ENCODE measurements around the gene SETD3. TPM values are rescaled to one million over a fixed set of nuclear protein-coding genes. Genes with fewer than 3 reads are reported as not detected.

Gene SETD3
- 10 to 100 TPM; 54.3 to 56.8 TPM for total RNA-seq

DNA sequence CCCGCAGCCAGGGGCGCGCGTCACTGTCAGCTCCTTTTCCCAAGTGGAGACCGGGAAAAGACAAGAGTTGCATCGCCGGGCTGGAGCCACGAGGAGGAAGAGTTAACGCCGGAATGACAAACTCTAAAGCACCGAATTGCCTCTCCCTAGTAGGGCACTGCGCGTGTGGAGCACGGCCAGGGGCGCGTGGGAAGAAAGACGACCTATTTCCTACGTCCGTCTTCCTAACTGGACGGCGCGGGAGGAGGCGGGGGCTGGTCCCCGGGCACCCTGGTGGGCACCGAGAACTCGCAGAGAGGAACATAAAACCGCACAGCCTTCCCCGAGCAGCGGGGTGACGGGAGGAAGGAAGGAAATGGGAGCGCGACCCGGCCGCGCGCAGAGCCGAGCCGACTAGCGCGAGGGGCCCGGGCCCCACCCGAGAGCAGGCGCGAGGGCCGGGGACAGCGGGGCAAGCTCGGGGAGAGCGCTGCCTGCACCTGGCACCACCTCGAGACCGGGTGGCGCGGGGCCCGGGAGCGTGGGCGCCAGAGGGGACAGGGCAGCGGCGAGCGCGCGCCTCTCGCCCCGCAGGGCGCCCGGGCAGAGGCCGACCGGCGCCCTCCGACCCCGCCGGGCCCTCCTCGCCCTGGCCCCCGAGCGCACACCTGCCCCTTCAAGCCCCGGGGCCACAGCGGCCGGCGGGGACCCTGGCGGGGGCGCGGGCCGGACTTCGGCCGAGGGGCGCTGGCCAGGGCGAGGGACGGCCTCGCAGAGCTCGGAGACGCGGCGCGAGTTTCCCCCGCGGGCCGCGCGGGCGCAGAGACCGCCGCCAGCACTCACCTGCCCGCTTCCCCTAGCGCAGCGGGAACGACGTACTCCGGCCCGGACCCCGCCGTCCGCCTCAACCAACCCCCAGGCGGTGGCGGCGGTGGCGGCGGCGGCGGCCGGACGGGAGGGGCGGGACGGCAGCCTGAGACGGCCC lies at the start of gene SETD3:
Gene SETD3 (minus strand): TSS at position 954 of the 964 bp plus-strand sequence. CDS start 15,054 bp downstream, outside the sequence.
- Mint-ChIP-seq H3K36me3 (no peaks in the 10 kb centered on the region), H3K4me1 (ENCODE audit: low read depth) (peaks cover 50% of the 10 kb centered on the region), H3K27ac (peak within 1 kb of the TSS; percentile 94), H3K4me3 (peak within 1 kb of the TSS; percentile 97), H3K9me3 (no peaks in the 10 kb centered on the region), H3K27me3 (no peaks in the 10 kb centered on the region)
- DNase-seq = peak; percentile 52
- POLR2A ChIA-PET = interaction anchor here (0.6 to 1.4 kb wide), 11 partner anchors 8 to 491 kb away, joined by 3 to 13 read pairs (median 3); partner anchors contain the start of genes CCDC85C and CYP46A1
- intact Hi-C loops (cut with micrococcal nuclease) = loop anchor here (2.0 to 5.0 kb wide), 4 partner anchors 43 to 1293 kb away; partner anchors contain the start of gene YY1
- CTCF ChIA-PET = interaction anchor here (0.8 to 3.2 kb wide), 3 partner anchors 64 to 794 kb away, joined by 3 to 10 read pairs (median 3); no protein-coding TSS in a partner anchor

DNA sequence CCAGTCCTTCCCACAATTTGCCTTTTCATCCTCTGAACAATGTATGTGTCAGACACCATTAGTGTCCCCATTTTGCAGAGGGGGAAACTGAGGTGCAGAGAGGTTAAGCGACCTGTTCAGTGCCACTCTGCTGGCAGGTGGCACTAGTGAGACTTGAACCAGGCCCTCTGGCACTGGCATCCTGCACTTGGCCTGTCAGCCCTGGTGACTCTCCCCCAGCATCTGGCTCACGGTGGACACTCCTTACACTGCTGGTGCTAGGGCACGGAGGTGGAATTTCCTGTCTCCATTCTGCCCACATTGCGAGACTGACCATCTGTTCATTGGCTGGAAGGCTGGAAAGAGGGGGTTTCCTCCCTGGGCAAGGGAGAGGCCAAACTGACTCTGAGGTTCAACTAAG lies 49.2 kb upstream of the SETD3 start:
- Mint-ChIP-seq H3K36me3 (no peaks in the 10 kb centered on the region), H3K27ac (no peak overlapping the region), H3K4me1 (ENCODE audit: low read depth) (peaks cover 10% of the 10 kb centered on the region), H3K4me3 (no peak overlapping the region), H3K9me3 (no peaks in the 10 kb centered on the region), H3K27me3 (no peaks in the 10 kb centered on the region)
- ChIA-PET POLR2A (no interaction called here), CTCF (no interaction called here)
- DNase-seq = no peak
- intact Hi-C loops (cut with micrococcal nuclease) = no loop called here

DNA sequence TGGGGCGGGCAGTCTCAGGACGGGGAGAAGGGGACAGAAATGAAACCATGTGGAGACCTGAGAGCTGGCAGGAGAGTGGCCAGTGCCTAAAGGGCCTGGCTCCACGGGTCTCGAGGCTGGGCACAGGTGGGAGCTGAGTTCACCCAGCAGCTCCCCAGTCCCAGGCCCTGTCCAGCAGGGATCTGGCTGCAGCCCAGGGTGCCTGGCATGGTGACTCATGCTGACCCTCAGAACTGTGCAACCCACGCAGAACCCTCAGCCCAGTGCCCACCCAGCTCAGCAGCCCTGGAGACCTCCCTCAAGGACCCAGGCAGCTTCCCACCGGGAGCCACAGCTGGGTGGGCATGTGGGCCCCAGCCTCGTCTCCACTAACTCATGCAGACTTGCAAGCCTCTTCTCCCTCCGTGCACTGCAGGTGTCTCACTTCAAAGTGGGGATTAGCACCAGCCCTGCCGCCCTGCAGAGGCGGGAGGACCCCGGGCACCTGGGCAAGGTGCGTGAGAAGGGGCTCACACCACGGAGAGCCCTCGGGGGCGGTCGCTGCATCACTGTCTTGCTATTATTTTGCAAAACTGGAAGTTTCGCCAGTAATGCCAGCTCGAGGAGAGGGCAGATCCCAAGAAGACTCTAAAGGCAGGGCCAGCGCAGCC lies 46.9 kb upstream of the SETD3 start:
- Mint-ChIP-seq H3K36me3 (no peaks in the 10 kb centered on the region), H3K27ac (no peak overlapping the region), H3K27me3 (no peaks in the 10 kb centered on the region), H3K4me3 (no peak overlapping the region), H3K4me1 (ENCODE audit: low read depth) (peaks cover 15% of the 10 kb centered on the region), H3K9me3 (no peaks in the 10 kb centered on the region)
- ChIA-PET CTCF (no interaction called here), POLR2A (no interaction called here)
- intact Hi-C loops (cut with micrococcal nuclease) = no loop called here
- DNase-seq = no peak

DNA sequence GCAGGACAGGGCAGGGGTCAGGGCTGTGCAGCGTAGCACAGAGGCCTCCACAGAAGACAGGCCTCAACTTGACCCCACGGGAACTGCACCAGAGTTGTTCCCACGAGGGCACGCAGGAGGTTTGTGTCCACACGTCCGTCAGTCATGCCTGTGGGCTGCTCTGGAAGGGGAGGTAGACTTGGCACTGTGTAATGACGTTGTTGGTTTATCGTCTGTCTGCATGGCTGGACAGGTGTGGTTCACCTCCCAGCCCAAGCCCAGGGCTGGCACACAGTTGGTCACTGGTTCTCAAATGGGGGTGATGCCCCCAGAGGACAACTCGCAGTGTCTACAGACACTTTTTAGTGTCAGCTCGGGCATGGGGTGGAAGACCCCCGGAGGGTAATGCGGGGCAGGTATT lies 46.4 kb upstream of the SETD3 start:
- Mint-ChIP-seq H3K27ac (no peak overlapping the region), H3K9me3 (no peaks in the 10 kb centered on the region), H3K4me3 (no peak overlapping the region), H3K36me3 (no peaks in the 10 kb centered on the region), H3K27me3 (no peaks in the 10 kb centered on the region), H3K4me1 (ENCODE audit: low read depth) (peaks cover 15% of the 10 kb centered on the region)
- intact Hi-C loops (cut with micrococcal nuclease) = no loop called here
- POLR2A ChIA-PET = no interaction called here
- CTCF ChIA-PET = no interaction called here
- DNase-seq = no peak

DNA sequence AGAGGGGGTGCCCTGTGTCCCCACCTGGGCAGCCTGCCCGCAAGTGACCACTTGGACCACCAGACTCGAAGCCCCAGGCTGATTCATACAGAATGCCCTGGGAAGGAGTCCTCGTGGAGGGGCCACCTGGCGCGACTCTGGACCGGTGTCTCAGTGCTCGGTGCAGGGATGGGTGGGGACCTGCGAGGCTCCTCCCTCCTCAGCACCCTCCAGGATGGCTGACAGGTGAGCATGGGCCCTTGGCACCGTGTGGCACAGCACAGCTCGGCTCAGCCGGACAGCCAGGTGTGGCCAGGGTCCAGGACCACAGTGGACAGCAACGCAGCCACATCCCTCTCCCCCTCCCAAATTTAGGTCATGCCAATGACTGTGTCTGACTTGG lies 45.0 kb upstream of the SETD3 start:
- intact Hi-C loops (cut with micrococcal nuclease) = no loop called here

DNA sequence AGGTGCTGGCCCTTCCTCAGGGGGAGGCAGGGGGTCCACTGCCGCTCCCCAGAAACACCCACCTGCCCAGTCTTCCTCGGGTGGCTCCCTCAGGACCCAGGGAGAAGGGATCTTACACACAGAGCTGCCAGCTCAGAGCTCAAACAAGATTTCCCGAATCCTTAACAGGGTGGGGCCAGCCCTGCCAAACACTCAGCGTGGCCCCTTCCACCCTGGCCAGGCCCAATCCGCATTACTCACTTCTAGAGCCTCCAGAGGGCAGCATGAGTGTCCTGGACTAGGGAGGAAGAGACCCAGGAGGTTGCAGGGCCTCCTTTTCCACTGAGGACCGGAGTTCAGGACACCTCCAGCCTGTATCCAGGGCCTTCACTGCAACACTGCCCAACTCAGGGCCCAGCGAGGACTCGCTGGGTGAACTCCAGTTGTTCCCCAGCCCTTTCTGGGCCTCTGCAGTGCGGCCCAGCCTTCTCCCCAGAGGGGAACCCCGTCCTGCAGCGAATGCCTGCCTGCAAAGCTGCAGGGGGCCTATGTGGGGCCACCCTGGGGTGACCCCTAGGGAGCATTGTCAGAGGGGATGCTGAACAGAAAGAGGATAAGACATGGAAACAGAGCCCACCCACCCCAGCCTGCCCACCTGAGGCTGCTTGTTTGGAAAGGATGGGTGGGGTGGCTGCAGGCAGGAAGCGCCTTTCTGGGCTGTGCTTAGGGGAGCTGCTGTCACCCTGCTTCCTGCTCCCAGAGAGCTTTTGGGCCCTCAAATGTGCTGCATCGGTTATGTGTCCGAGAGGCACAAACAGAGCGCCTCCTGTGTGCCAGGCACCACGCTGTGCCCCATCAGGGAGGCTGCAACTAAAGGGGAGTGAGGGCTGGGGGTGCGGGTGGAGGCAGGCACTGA lies 44.4 kb upstream of the SETD3 start:
- peaks cover 15% of the 10 kb centered on the region for H3K4me1 Mint-ChIP-seq (ENCODE audit: low read depth)
- no peak overlapping the region for H3K4me3 Mint-ChIP-seq
- ChIA-PET CTCF (interaction anchor here (0.7 to 1.1 kb wide), 3 partner anchors 102 to 108 kb away, joined by 4 to 5 read pairs (median 4); no protein-coding TSS in a partner anchor), POLR2A (no interaction called here)
- H3K27ac Mint-ChIP-seq = peak overlapping the region; percentile 62
- DNase-seq = peak; percentile 19
- no peaks in the 10 kb centered on the region for H3K36me3 Mint-ChIP-seq
- no peaks in the 10 kb centered on the region for H3K9me3 Mint-ChIP-seq
- no peaks in the 10 kb centered on the region for H3K27me3 Mint-ChIP-seq
- intact Hi-C loops (cut with micrococcal nuclease) = loop anchor here (5.0 kb wide), 1 partner anchor 362 kb away; no protein-coding TSS in a partner anchor

More for the DNA sequence above, 45.0 kb upstream of the SETD3 start:
- H3K27me3 Mint-ChIP-seq = no peaks in the 10 kb centered on the region
- peaks cover 15% of the 10 kb centered on the region for H3K4me1 Mint-ChIP-seq (ENCODE audit: low read depth)
- H3K36me3 Mint-ChIP-seq = no peaks in the 10 kb centered on the region
- no peaks in the 10 kb centered on the region for H3K9me3 Mint-ChIP-seq
- no peak for DNase-seq
- CTCF ChIA-PET = interaction anchor here (1.1 kb wide), 1 partner anchor 103 kb away, joined by 4 read pairs; no protein-coding TSS in a partner anchor
- POLR2A ChIA-PET = no interaction called here
- peak overlapping the region; percentile 62 for H3K27ac Mint-ChIP-seq
- no peak overlapping the region for H3K4me3 Mint-ChIP-seq

DNA sequence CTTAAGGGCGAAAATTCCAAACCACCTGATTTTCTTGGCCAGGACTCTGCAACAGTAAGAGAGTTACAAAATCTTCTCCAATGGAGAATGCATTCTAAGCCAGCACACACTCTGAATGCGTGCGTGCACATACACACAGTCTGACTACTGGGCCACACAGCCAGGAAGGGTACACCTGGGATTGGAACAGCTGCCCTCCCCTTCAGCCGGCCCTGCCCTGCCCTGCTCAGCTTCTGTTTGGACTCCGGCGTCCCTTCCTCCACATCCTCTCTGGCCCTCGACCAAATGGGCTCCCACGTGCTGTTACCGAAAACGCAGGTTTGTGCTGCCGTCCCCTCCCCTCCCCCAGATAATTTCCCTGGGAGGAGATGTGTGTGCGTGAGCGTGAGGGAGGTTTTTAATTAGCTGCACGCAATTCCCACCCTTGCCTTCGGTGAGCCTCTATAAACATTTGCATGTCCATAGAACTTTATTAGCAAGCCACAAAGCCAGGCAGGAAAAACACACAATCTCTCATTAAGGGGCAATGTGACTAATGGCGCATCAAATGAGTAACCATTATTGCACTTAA lies 43.5 kb upstream of the SETD3 start:
- Mint-ChIP-seq H3K4me3 (no peak overlapping the region), H3K36me3 (no peaks in the 10 kb centered on the region), H3K27me3 (no peaks in the 10 kb centered on the region), H3K4me1 (ENCODE audit: low read depth) (peaks cover 15% of the 10 kb centered on the region), H3K9me3 (no peaks in the 10 kb centered on the region), H3K27ac (no peak overlapping the region)
- intact Hi-C loops (cut with micrococcal nuclease) = loop anchor here (5.0 kb wide), 1 partner anchor 363 kb away; no protein-coding TSS in a partner anchor
- ChIA-PET POLR2A (no interaction called here), CTCF (interaction anchor here (0.7 to 1.1 kb wide), 3 partner anchors 103 to 109 kb away, joined by 4 to 5 read pairs (median 5); no protein-coding TSS in a partner anchor)
- DNase-seq = no peak

DNA sequence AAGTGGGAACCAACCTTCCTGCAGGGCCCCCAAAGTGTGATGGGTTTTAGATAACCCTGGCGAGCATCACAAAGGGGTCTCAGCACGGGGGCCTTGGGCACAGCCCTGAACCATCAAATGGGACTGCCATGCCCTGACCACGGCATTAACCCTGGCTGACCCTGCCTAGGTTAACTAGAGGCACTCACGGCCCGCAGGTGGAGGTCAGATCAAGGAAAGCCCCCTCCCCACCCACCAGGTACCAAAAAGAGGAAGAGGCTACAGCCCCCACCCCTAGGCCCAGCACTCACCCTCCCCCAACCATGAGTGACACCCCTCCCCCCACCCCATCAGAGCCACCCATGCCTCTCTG lies 43.0 kb upstream of the SETD3 start:
- intact Hi-C loops (cut with micrococcal nuclease) = loop anchor here (5.0 kb wide), 1 partner anchor 364 kb away; no protein-coding TSS in a partner anchor

DNA sequence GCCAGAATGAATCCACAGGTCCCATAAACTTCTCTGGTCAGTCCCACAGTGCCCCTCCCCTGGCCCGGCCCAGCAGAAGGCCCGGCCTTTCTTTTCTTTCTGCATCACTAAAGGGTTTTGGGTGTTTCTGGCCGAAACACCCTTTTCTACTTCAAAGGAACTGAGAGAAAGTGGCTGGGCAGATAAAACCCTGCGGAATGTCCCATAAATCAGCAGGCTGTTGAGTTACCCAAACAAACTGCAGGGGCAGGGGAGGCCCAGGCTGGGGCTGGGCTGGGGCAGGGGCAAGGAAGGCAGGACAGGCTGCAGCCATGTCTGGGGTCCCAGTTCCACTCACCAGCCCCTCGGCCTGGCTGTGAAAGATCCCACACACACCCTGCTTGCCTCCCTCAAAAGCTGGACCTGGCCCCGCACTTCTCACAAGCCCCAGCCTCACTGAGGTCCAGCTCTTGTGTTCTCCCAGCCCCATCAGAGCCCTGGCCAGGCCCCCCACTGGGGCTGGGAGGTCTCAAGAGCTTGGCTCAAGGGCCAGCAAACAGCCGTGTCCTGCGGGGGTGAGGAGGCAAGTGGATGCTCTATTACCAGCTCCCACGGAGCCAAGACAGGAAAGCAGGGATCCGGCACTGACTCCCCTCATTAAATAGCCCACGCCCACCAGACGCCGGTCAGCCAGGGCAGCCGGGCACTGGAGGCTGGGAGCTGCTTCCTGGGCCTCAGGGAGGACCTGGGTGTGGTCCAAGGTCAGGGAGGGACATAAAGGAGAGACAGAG lies 42.5 kb upstream of the SETD3 start:
- no peak overlapping the region for H3K27ac Mint-ChIP-seq

More for the DNA sequence above, 43.0 kb upstream of the SETD3 start:
- H3K4me1 Mint-ChIP-seq (ENCODE audit: low read depth) = peaks cover 15% of the 10 kb centered on the region
- H3K27me3 Mint-ChIP-seq = no peaks in the 10 kb centered on the region
- no peak overlapping the region for H3K4me3 Mint-ChIP-seq
- ChIA-PET CTCF (interaction anchor here (1.1 kb wide), 1 partner anchor 105 kb away, joined by 5 read pairs; no protein-coding TSS in a partner anchor), POLR2A (no interaction called here)
- no peak for DNase-seq
- no peak overlapping the region for H3K27ac Mint-ChIP-seq
- no peaks in the 10 kb centered on the region for H3K9me3 Mint-ChIP-seq
- no peaks in the 10 kb centered on the region for H3K36me3 Mint-ChIP-seq

DNA sequence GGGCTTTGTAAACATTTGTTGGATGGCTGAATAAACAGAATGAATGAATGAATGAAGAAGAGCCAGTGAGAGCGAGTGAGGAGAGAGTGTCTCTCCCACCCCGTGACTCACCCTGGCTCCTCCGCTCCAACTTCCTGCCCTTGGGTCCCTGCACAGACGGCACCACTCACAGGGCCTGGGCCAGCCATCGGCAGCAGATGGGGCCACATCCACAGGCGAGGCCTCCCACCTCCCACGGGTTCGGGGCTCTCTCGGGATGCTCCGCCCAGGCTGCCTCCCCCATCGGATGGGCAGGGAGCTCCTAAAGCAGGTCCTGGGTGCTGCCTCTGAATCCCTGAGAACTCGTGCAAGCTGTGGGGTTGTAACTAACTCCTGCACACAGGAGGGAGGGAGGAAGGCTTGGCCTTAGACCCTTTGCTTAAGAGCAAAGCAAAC lies 41.8 kb upstream of the SETD3 start:
- intact Hi-C loops (cut with micrococcal nuclease) = loop anchor here (5.0 kb wide), 1 partner anchor 365 kb away; no protein-coding TSS in a partner anchor
- H3K4me1 Mint-ChIP-seq (ENCODE audit: low read depth) = peaks cover 15% of the 10 kb centered on the region
- no peak overlapping the region for H3K4me3 Mint-ChIP-seq
- DNase-seq = no peak
- H3K9me3 Mint-ChIP-seq = no peaks in the 10 kb centered on the region
- POLR2A ChIA-PET = no interaction called here
- no peak overlapping the region for H3K27ac Mint-ChIP-seq
- H3K36me3 Mint-ChIP-seq = no peaks in the 10 kb centered on the region
- no peaks in the 10 kb centered on the region for H3K27me3 Mint-ChIP-seq
- CTCF ChIA-PET = no interaction called here

More for the DNA sequence above, 42.5 kb upstream of the SETD3 start:
- ChIA-PET CTCF (interaction anchor here (1.1 kb wide), 1 partner anchor 105 kb away, joined by 5 read pairs; no protein-coding TSS in a partner anchor), POLR2A (no interaction called here)
- Mint-ChIP-seq H3K36me3 (no peaks in the 10 kb centered on the region), H3K4me3 (no peak overlapping the region), H3K4me1 (ENCODE audit: low read depth) (peaks cover 15% of the 10 kb centered on the region), H3K27me3 (no peaks in the 10 kb centered on the region), H3K9me3 (no peaks in the 10 kb centered on the region)
- no peak for DNase-seq
- intact Hi-C loops (cut with micrococcal nuclease) = loop anchor here (5.0 kb wide), 1 partner anchor 364 kb away; no protein-coding TSS in a partner anchor
